Gastroesophageal sphincter (tissue), 3 donors: ENCODE data around the gene IBSP.

Experiments used
- POLR2A ChIP-seq, 2 donors: fragments of 450-650 bp; IDR thresholded peaks; one replicate each; pipeline ENCODE4 v1.6.1; 2017; ENCODE audit warnings: antibody characterized with exemption in 2 of 2, mild to moderate bottlenecking in 2 of 2, moderate library complexity in 1 of 2
- POLR2AphosphoS5 ChIP-seq: sonication (generic); formaldehyde crosslinking; IDR thresholded peaks from one replicate; pipeline ENCODE4 v1.6.1; 2017; ENCODE audit warnings: antibody characterized with exemption
- TF ChIP-seq, protein P1 (sequence below), 4 experiments: fragments of 200-600 bp in 2 of 4; fragments of 450-650 bp in 2 of 4; sonication (generic) in 1 of 4; IDR thresholded peaks; one replicate each; pipeline ENCODE4 v1.5.1; 2017 to 2019; ENCODE audit warnings: antibody characterized with exemption in 4 of 4, mild to moderate bottlenecking in 2 of 4, moderate library complexity in 2 of 4

DNA sequence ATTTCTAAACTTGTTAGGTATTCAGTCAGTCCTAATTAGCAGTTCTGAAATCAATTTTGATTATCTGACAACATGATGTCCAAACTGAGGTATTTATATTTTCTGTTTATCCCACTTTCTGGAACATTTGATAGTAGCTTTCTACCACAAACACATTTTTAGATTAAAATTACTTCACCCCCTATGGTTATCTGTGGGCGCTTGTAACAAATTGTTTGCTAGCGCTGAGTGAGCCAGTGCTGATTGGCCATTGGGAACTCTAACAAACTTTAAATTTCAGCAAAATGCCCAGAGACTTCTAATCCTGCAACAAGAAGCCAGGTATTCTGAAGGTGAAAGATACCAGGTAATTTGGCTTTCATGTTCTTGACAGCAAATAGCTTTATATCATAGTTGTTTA lies 33.3 kb downstream of the IBSP start, which contains the start of gene MEPE:
- TF ChIP-seq POLR2AphosphoS5, result no peak
- TF ChIP-seq, protein P1, sequence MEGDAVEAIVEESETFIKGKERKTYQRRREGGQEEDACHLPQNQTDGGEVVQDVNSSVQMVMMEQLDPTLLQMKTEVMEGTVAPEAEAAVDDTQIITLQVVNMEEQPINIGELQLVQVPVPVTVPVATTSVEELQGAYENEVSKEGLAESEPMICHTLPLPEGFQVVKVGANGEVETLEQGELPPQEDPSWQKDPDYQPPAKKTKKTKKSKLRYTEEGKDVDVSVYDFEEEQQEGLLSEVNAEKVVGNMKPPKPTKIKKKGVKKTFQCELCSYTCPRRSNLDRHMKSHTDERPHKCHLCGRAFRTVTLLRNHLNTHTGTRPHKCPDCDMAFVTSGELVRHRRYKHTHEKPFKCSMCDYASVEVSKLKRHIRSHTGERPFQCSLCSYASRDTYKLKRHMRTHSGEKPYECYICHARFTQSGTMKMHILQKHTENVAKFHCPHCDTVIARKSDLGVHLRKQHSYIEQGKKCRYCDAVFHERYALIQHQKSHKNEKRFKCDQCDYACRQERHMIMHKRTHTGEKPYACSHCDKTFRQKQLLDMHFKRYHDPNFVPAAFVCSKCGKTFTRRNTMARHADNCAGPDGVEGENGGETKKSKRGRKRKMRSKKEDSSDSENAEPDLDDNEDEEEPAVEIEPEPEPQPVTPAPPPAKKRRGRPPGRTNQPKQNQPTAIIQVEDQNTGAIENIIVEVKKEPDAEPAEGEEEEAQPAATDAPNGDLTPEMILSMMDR (IDR thresholded peaks at IDR 0.05), result no peak
- no peak for TF ChIP-seq POLR2A (IDR thresholded peaks at IDR 0.05)
